Endodermal cell (in vitro differentiated cells): ENCODE data around the gene MAL. TPM values are rescaled to one million over a fixed set of nuclear protein-coding genes. Genes with fewer than 3 reads are reported as not detected.
A peak's percentile ranks its signal among the peaks of the same experiment; 100 is the strongest.

ENCODE experiments used
- DNase-seq: peaks from one replicate; pipeline ENCODE4 v3.0.0-alpha.2; 2017
- H3K27ac ChIP-seq: 2 replicates; pipeline ENCODE4 v1.5.1; 2013; ENCODE audit warnings: mild to moderate bottlenecking, low read depth, low read length, moderate library complexity
- H3K27me3 ChIP-seq: 2 replicates; pipeline ENCODE4 v1.6.1; 2013; ENCODE audit warnings: mild to moderate bottlenecking, low read length, moderate library complexity; ENCODE audit not compliant: insufficient read depth, control insufficient read depth, poor library complexity, severe bottlenecking
- H3K36me3 ChIP-seq: 2 replicates; pipeline ENCODE4 v1.7.0; 2013; ENCODE audit warnings: mild to moderate bottlenecking, low read length, moderate library complexity; ENCODE audit not compliant: control insufficient read depth, insufficient read depth
- H3K4me1 ChIP-seq: one replicate; pipeline ENCODE4 v1.7.0; 2013; ENCODE audit warnings: low read length; ENCODE audit not compliant: control insufficient read depth, insufficient read depth
- H3K4me3 ChIP-seq: 2 replicates; pipeline ENCODE4 v1.5.1; 2013; ENCODE audit warnings: mild to moderate bottlenecking, low read length, moderate library complexity
- H3K9ac ChIP-seq: 2 replicates; pipeline ENCODE4 v1.6.1; 2013; ENCODE audit warnings: mild to moderate bottlenecking, low read length, moderate library complexity; ENCODE audit not compliant: poor library complexity, severe bottlenecking; ENCODE audit errors: extremely low read depth
- H3K9me3 ChIP-seq: 2 replicates; pipeline ENCODE4 v1.6.1; 2013; ENCODE audit warnings: mild to moderate bottlenecking, low read length, moderate library complexity; ENCODE audit not compliant: control insufficient read depth
- H3K27ac Mint-ChIP-seq: 2 replicates; pipeline ENCODE4 v1.8.0; 2020; ENCODE audit warnings: mixed read lengths
- H3K27me3 Mint-ChIP-seq: 2 replicates; pipeline ENCODE4 v1.8.0; 2021; ENCODE audit warnings: mild to moderate bottlenecking, mixed read lengths; ENCODE audit not compliant: insufficient read depth
- H3K36me3 Mint-ChIP-seq: 2 replicates; pipeline ENCODE4 v1.8.0; 2020; ENCODE audit warnings: low read depth, mixed read lengths
- H3K4me1 Mint-ChIP-seq: 2 replicates; pipeline ENCODE4 v1.8.0; 2020; ENCODE audit warnings: mixed read lengths
- H3K4me3 Mint-ChIP-seq: 2 replicates; pipeline ENCODE4 v1.8.0; 2020; ENCODE audit warnings: mild to moderate bottlenecking, moderate library complexity, mixed read lengths
- H3K9me3 Mint-ChIP-seq: 2 replicates; pipeline ENCODE4 v1.8.0; 2020; ENCODE audit warnings: mild to moderate bottlenecking, mixed read lengths
- CTCF ChIP-seq: fragments of 200-600 bp; sonication (generic); conservative IDR thresholded peaks from 2 replicates; pipeline ENCODE4 v1.5.0; 2021; ENCODE audit warnings: antibody characterized with exemption, mild to moderate bottlenecking
- WGBS, 2 experiments: methylation state at CpG; one replicate each; pipeline versions ENCODE4 v1.1.5 to v1.1.7; 2013; ENCODE audit warnings: missing lambda C conversion rate in 2 of 2, mixed read lengths in 1 of 2; ENCODE audit not compliant: insufficient coverage in 1 of 2, insufficient read length in 1 of 2; 5-methylcytosine and 5-hydroxymethylcytosine counted together
- total RNA-seq, 2 donors: library from RNA; stranded (reverse); fragmentation: NEBNext Ultra II Directional in 1 of 2; extraction: Animal tissue kit (Norgen Biotek cat#: 25700) in 1 of 2; gene quantifications; 2 replicates in 1 of 2; 3 replicates in 1 of 2; pipeline ENCODE4 v1.2.1, GENCODE V29; 2021

Gene MAL
- total RNA-seq, 2 donors from 2014 or later = not detected

GRCh38 chr2:95060446-95061118 is 35.1 kb downstream of the MAL start:
- peaks cover 10% of the 10 kb centered on the region for H3K4me1 Mint-ChIP-seq
- 90 to 92% methylated on average over 13 to 17 of the region's 17 CpGs for WGBS, 2 experiments
- no peak for TF ChIP-seq CTCF
- no peak overlapping the region for H3K27ac ChIP-seq
- no peaks in the 10 kb centered on the region for H3K4me1 ChIP-seq
- peak; percentile 31 for DNase-seq
- no peaks in the 10 kb centered on the region for H3K36me3 ChIP-seq
- H3K27me3 ChIP-seq = no peaks in the 10 kb centered on the region
- no peak overlapping the region for H3K27ac Mint-ChIP-seq
- H3K36me3 Mint-ChIP-seq = no peaks in the 10 kb centered on the region
- H3K9me3 Mint-ChIP-seq = no peaks in the 10 kb centered on the region
- H3K9ac ChIP-seq = no peak overlapping the region
- H3K4me3 Mint-ChIP-seq = no peak overlapping the region
- H3K4me3 ChIP-seq = no peak overlapping the region
- no peaks in the 10 kb centered on the region for H3K9me3 ChIP-seq
- peaks cover 9% of the 10 kb centered on the region for H3K27me3 Mint-ChIP-seq

- no peak overlapping the region for H3K4me3 ChIP-seq
- no peaks in the 10 kb centered on the region for H3K9me3 Mint-ChIP-seq
- WGBS, 2 experiments = 83 to 100% methylated on average over 1 of the region's 1 CpG
- peaks cover 8% of the 10 kb centered on the region for H3K27me3 Mint-ChIP-seq
- no peak overlapping the region for H3K27ac ChIP-seq
- H3K36me3 ChIP-seq = no peaks in the 10 kb centered on the region
- H3K27me3 ChIP-seq = no peaks in the 10 kb centered on the region
- TF ChIP-seq CTCF = no peak
- H3K27ac Mint-ChIP-seq = no peak overlapping the region
- no peak overlapping the region for H3K9ac ChIP-seq
- no peaks in the 10 kb centered on the region for H3K36me3 Mint-ChIP-seq
- DNase-seq = peak; percentile 10
- H3K9me3 ChIP-seq = no peaks in the 10 kb centered on the region
- H3K4me3 Mint-ChIP-seq = no peak overlapping the region
- H3K4me1 Mint-ChIP-seq = peaks cover 10% of the 10 kb centered on the region
- no peaks in the 10 kb centered on the region for H3K4me1 ChIP-seq
Observed at GRCh38 chr2:95061119-95061512, 35.6 kb downstream of the MAL start.

- Histone ChIP-seq H3K9me3 (no peaks in the 10 kb centered on the region), H3K4me3 (no peak overlapping the region), H3K36me3 (no peaks in the 10 kb centered on the region), H3K27me3 (no peaks in the 10 kb centered on the region), H3K9ac (no peak overlapping the region), H3K27ac (no peak overlapping the region), H3K4me1 (no peaks in the 10 kb centered on the region)
- 79 to 86% methylated on average over 6 to 11 of the region's 11 CpGs for WGBS, 2 experiments
- no peak for TF ChIP-seq CTCF
- Mint-ChIP-seq H3K9me3 (no peaks in the 10 kb centered on the region), H3K36me3 (no peaks in the 10 kb centered on the region), H3K4me1 (peaks cover 10% of the 10 kb centered on the region), H3K4me3 (no peak overlapping the region), H3K27me3 (peaks cover 8% of the 10 kb centered on the region), H3K27ac (no peak overlapping the region)
- DNase-seq = peak; percentile 40
Observed at GRCh38 chr2:95061601-95062183, 36.2 kb downstream of the MAL start.
